Adrenal gland (tissue), 12 donors: Measurements from ENCODE around the gene C3orf52. TPM values are rescaled to one million over a fixed set of nuclear protein-coding genes. Genes with fewer than 3 reads are reported as not detected.

Experiments
- DNase-seq, 7 donors: peaks; one replicate each; pipeline ENCODE4 v3.0.0-alpha.2; 2019 to 2020
- H3K27ac ChIP-seq, 5 donors: fragments of 200-600 bp; sonication (generic) in 4 of 5; 1 replicate in 3 of 5; 2 replicates in 2 of 5; pipeline versions ENCODE4 v1.5.1 to v1.8.0; 2016 to 2020; ENCODE audit warnings: mild to moderate bottlenecking in 1 of 5
- H3K27me3 ChIP-seq: fragments of 200-600 bp; 2 replicates; pipeline ENCODE4 v1.8.0; 2021
- H3K36me3 ChIP-seq, 2 donors: fragments of 200-600 bp; replicated peaks in 1 of 2; 1 replicate in 1 of 2; 2 replicates in 1 of 2; pipeline versions ENCODE4 v1.5.1 to v1.8.0; 2018 to 2022
- H3K4me1 ChIP-seq, 2 donors: fragments of 200-600 bp; replicated peaks in 1 of 2; 1 replicate in 1 of 2; 2 replicates in 1 of 2; pipeline versions ENCODE4 v1.5.1 to v1.8.0; 2018 to 2021
- H3K4me3 ChIP-seq, 4 donors: fragments of 200-600 bp; sonication (generic) in 3 of 4; one replicate each; pipeline ENCODE4 v1.5.1; 2016 to 2018
- H3K9me3 ChIP-seq, 3 donors: fragments of 200-600 bp; sonication (generic) in 1 of 3; replicated peaks in 1 of 3; 1 replicate in 2 of 3; 2 replicates in 1 of 3; pipeline versions ENCODE4 v1.5.1 to v1.8.0; 2016 to 2021
- CTCF ChIP-seq, 6 experiments: fragments of 450-650 bp in 4 of 6; fragments of 200-600 bp in 2 of 6; sonication (generic) in 1 of 6; IDR thresholded peaks; 1 replicate in 5 of 6; 2 replicates in 1 of 6; pipeline versions ENCODE4 v1.5.1 to v1.8.0; 2016 to 2021; ENCODE audit warnings: antibody characterized with exemption in 6 of 6, mild to moderate bottlenecking in 2 of 6, moderate library complexity in 1 of 6
- POLR2A ChIP-seq, 2 donors: fragments of 450-650 bp; IDR thresholded peaks; one replicate each; pipeline ENCODE4 v1.6.1; 2017; ENCODE audit warnings: antibody characterized with exemption in 2 of 2, mild to moderate bottlenecking in 2 of 2, moderate library complexity in 1 of 2
- WGBS, 4 donors: extraction: QIAGEN DNeasy Blood & Tissue Kit in 2 of 4; methylation state at CpG; one replicate each; pipeline versions ENCODE4 v1.1.5 to v1.1.7; 2013 to 2017; 5-methylcytosine and 5-hydroxymethylcytosine counted together
- intact Hi-C, 2 donors: fragments of 100-400 bp; cut with DNase I; formaldehyde crosslinking; loops; one replicate each; pipeline versions ENCODE4 v1.14.1 to v1.15.0; 2022 to 2023
- polyA plus RNA-seq, 3 donors: library from polyadenylated mRNA; stranded (reverse); fragments of 200-250 nt in 2 of 3; fragments of 350-450 nt in 1 of 3; fragmentation: Illumina TruSeq in 1 of 3; extraction: RNeasy Lipid Tissue Mini Kit (QIAGEN cat#74804) in 1 of 3; gene quantifications; one replicate each; pipeline ENCODE4 v1.2.3, GENCODE V29; 2013 to 2014
- total RNA-seq, 9 donors: library from RNA; depleted of rRNA in 4 of 9; stranded (reverse); fragments of >200 nt in 4 of 9; fragments of 120-200 nt in 1 of 9; fragmentation: NEBNext Ultra II Directional in 1 of 9; extraction: Animal tissue kit (Norgen Biotek cat#: 25700) in 1 of 9; gene quantifications; one replicate each; pipeline versions ENCODE4 v1.1.0 to v1.2.4, GENCODE V29; 2013 to 2023
- donor health status: healthy with polysubstance abuse.
- donor health status: Bipolar disorder and iron deficiency.
- donor health status: DM: yes; HTN: yes; CAD: no.
- donor health status: DM: no; HTN: no; CAD: no.
- donor health status: DM: no; HTN: no; CAD: no.
- donor health status: DM: yes; HTN: yes; CAD: no.

C3orf52 gene
- total and polyA plus RNA-seq, 12 donors: 0.06 to 9.0 (median 2.2) TPM

- intact Hi-C loops: loop anchor here in 1 of 2 donors (10.0 kb wide), 1 partner anchor 48 kb away; the partner anchor contains the start of gene TAGLN3
- no peaks in the 10 kb centered on the region for H3K27me3 ChIP-seq
- TF ChIP-seq CTCF (IDR thresholded peaks at IDR 0.05): no peak
- TF ChIP-seq POLR2A (IDR thresholded peaks at IDR 0.05): no peak
- no peaks in the 10 kb centered on the region for H3K36me3 ChIP-seq
- no peaks in the 10 kb centered on the region for H3K9me3 ChIP-seq
- H3K4me1 ChIP-seq: peaks cover 0 to 4% of the 10 kb centered on the region in 2 donors
- 69 to 77% (median 75%) methylated on average over 6 of the region's 6 CpGs for WGBS, 4 donors
- DNase-seq: no peak
- H3K27ac ChIP-seq: no peak overlapping the region
- H3K4me3 ChIP-seq: no peak overlapping the region
These were observed 43.3 kb upstream of the C3orf52 start for GRCh38 chr3:112042842-112043280.

GRCh38 chr3:112043621-112044201, 42.5 kb upstream of the C3orf52 start:
- intact Hi-C loops: loop anchor here in 1 of 2 donors (10.0 kb wide), 1 partner anchor 49 kb away; the partner anchor contains the start of gene TAGLN3
- H3K36me3 ChIP-seq: no peaks in the 10 kb centered on the region
- TF ChIP-seq POLR2A (IDR thresholded peaks at IDR 0.05) (no peak), CTCF (IDR thresholded peaks at IDR 0.05) (peak; percentile 85 to 95 (median 88))
- no peaks in the 10 kb centered on the region for H3K27me3 ChIP-seq
- peaks cover 0 to 4% of the 10 kb centered on the region in 2 donors for H3K4me1 ChIP-seq
- DNase-seq: peak; percentile 52 to 75 (median 66)
- no peak overlapping the region for H3K27ac ChIP-seq
- WGBS, 4 donors: 6 to 11% (median 9%) methylated on average over 7 of the region's 7 CpGs
- no peaks in the 10 kb centered on the region for H3K9me3 ChIP-seq
- peak overlapping the region in 1 of 4 donors; percentile 7 for H3K4me3 ChIP-seq

GRCh38 chr3:112046599-112046998, 39.6 kb upstream of the C3orf52 start:
- Histone ChIP-seq H3K4me1 (peaks cover 0 to 4% of the 10 kb centered on the region in 2 donors), H3K27ac (no peak overlapping the region), H3K9me3 (no peaks in the 10 kb centered on the region), H3K4me3 (no peak overlapping the region), H3K27me3 (no peaks in the 10 kb centered on the region), H3K36me3 (no peaks in the 10 kb centered on the region)
- TF ChIP-seq POLR2A (IDR thresholded peaks at IDR 0.05) (no peak), CTCF (IDR thresholded peaks at IDR 0.05) (no peak)
- no peak for DNase-seq
- WGBS, 4 donors: 66 to 72% (median 69%) methylated on average over 4 of the region's 4 CpGs
- intact Hi-C loops: loop anchor here in 1 of 2 donors (10.0 kb wide), 1 partner anchor 52 kb away; the partner anchor contains the start of gene TAGLN3

GRCh38 chr3:112047264-112047663, 38.9 kb upstream of the C3orf52 start:
- no peak for DNase-seq
- no peaks in the 10 kb centered on the region for H3K27me3 ChIP-seq
- no peak overlapping the region for H3K27ac ChIP-seq
- peaks cover 0 to 4% of the 10 kb centered on the region in 2 donors for H3K4me1 ChIP-seq
- TF ChIP-seq CTCF (IDR thresholded peaks at IDR 0.05) (no peak), POLR2A (IDR thresholded peaks at IDR 0.05) (no peak)
- no peaks in the 10 kb centered on the region for H3K9me3 ChIP-seq
- no peak overlapping the region for H3K4me3 ChIP-seq
- H3K36me3 ChIP-seq: no peaks in the 10 kb centered on the region
- WGBS, 4 donors: 58 to 83% (median 76%) methylated on average over 1 of the region's 1 CpG
- intact Hi-C loops: loop anchor here in 1 of 2 donors (10.0 kb wide), 1 partner anchor 52 kb away; the partner anchor contains the start of gene TAGLN3
